A673 (cell line): ENCODE measurements around the gene SBF2. TPM values are rescaled to one million over a fixed set of nuclear protein-coding genes. Genes with fewer than 3 reads are reported as not detected.

Source experiments
- BruUV-seq: library from RNA; stranded (reverse); fragments of 400-500 nt; replicated peaks from 2 replicates; lab custom pipeline; 2021; lab: Mats Ljungman, UMichigan
- CTCF ChIA-PET: fragments of 300-600 bp; sonication (Branson Sonifier 250); formaldehyde crosslinking; loops from one replicate; lab custom pipeline; 2022; ENCODE audit warnings: antibody characterized with exemption; lab: Charles Lee
- POLR2A ChIA-PET: fragments of 300-600 bp; sonication (Branson Sonifier 250); formaldehyde crosslinking; loops from one replicate; lab custom pipeline; 2022; ENCODE audit warnings: antibody characterized with exemption; ENCODE audit not compliant: low non-redundant PET; lab: Charles Lee
- DNase-seq: peaks from one replicate; pipeline ENCODE4 v3.0.0-alpha.2; 2015; ENCODE audit warnings: low spot score
- H3K27ac ChIP-seq: fragments of 200-600 bp; sonication (generic); 2 replicates; pipeline ENCODE4 v1.5.1; 2016; ENCODE audit warnings: mixed run types, low read depth, mild to moderate bottlenecking, mixed read lengths, antibody characterized with exemption, low read length; ENCODE audit not compliant: poor library complexity, severe bottlenecking
- H3K27me3 ChIP-seq: fragments of 200-600 bp; sonication (generic); replicated peaks from 2 replicates; pipeline ENCODE4 v1.6.1; 2017; ENCODE audit warnings: mixed run types, low read depth, mild to moderate bottlenecking, mixed read lengths, antibody characterized with exemption, low read length; ENCODE audit not compliant: insufficient read depth, poor library complexity
- H3K36me3 ChIP-seq: fragments of 200-600 bp; sonication (generic); 2 replicates; pipeline ENCODE4 v1.6.1; 2016; ENCODE audit warnings: mixed run types, mild to moderate bottlenecking, mixed read lengths, antibody characterized with exemption, low read length; ENCODE audit not compliant: insufficient read depth, poor library complexity, severe bottlenecking
- H3K4me1 ChIP-seq: fragments of 200-600 bp; sonication (generic); 2 replicates; pipeline ENCODE4 v1.6.1; 2017; ENCODE audit warnings: mixed run types, mild to moderate bottlenecking, mixed read lengths, antibody characterized with exemption, low read length; ENCODE audit not compliant: insufficient read depth, poor library complexity, severe bottlenecking
- H3K4me3 ChIP-seq: fragments of 200-600 bp; sonication (generic); 2 replicates; pipeline ENCODE4 v1.5.1; 2016; ENCODE audit warnings: low read depth, mixed run types, mild to moderate bottlenecking, mixed read lengths, low read length; ENCODE audit not compliant: poor library complexity, severe bottlenecking
- H3K9me3 ChIP-seq: fragments of 200-600 bp; sonication (generic); 2 replicates; pipeline ENCODE4 v1.6.1; 2016; ENCODE audit warnings: mixed run types, low read depth, mild to moderate bottlenecking, mixed read lengths, antibody characterized with exemption, low read length; ENCODE audit not compliant: poor library complexity, severe bottlenecking
- EZH2 ChIP-seq: fragments of 200-600 bp; sonication (generic); IDR thresholded peaks from 2 replicates; pipeline ENCODE4 v1.6.1; 2017; ENCODE audit warnings: borderline replicate concordance, low read depth, mild to moderate bottlenecking, mixed read lengths, antibody characterized with exemption, low read length; ENCODE audit not compliant: poor library complexity, severe bottlenecking
- intact Hi-C: fragments of 100-400 bp; cut with micrococcal nuclease; formaldehyde crosslinking; loops from one replicate; pipeline ENCODE4 v1.10.0; 2022; ENCODE audit not compliant: unreplicated experiment
- total RNA-seq: library from RNA; stranded (reverse); gene quantifications from 2 replicates; pipeline ENCODE4 v1.2.3, GENCODE V29; 2021
- TF ChIP-seq, protein P1 (sequence below): fragments of 300-800, 200-600 bp; sonication (generic); conservative IDR thresholded peaks from 2 replicates; pipeline ENCODE4 v1.5.1; 2017; ENCODE audit warnings: low read depth, mild to moderate bottlenecking, antibody characterized with exemption, low read length, moderate library complexity, mixed read lengths

Gene SBF2
- total RNA-seq, 1 experiment from 2014 or later: 31.8 TPM

DNA sequence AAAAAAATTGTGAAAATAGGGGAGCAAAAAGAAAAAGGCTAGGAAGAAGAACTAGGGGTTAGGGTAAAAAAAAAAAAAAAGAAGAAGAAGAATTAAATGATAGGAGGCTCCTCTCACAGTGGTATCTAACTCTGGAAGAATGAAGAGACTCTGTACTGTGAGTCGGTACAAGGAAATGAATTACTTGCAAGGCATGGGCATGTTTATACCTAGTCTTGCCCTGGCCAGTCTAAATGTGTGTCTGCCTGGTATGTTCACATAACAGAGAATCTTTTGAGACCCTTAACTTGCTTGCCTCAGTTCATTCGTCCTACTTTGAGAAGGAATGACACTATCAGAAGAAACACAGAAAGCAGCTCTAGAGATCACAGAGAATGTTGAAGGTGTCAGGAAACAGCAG is 470.6 kb downstream of the SBF2 start:
- no peaks in the 10 kb centered on the region for H3K36me3 ChIP-seq
- BruUV-seq: no TSS peak
- no peaks in the 10 kb centered on the region for H3K9me3 ChIP-seq
- DNase-seq: no peak
- ChIA-PET CTCF (no interaction called here), POLR2A (interaction anchor here (0.6 kb wide), 1 partner anchor 159 kb away, joined by 4 read pairs; no protein-coding TSS in a partner anchor)
- TF ChIP-seq, protein P1, sequence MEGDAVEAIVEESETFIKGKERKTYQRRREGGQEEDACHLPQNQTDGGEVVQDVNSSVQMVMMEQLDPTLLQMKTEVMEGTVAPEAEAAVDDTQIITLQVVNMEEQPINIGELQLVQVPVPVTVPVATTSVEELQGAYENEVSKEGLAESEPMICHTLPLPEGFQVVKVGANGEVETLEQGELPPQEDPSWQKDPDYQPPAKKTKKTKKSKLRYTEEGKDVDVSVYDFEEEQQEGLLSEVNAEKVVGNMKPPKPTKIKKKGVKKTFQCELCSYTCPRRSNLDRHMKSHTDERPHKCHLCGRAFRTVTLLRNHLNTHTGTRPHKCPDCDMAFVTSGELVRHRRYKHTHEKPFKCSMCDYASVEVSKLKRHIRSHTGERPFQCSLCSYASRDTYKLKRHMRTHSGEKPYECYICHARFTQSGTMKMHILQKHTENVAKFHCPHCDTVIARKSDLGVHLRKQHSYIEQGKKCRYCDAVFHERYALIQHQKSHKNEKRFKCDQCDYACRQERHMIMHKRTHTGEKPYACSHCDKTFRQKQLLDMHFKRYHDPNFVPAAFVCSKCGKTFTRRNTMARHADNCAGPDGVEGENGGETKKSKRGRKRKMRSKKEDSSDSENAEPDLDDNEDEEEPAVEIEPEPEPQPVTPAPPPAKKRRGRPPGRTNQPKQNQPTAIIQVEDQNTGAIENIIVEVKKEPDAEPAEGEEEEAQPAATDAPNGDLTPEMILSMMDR: no peak
- no peak for TF ChIP-seq EZH2
- intact Hi-C loops: no loop called here
- H3K27me3 ChIP-seq: no peaks in the 10 kb centered on the region
- no peak overlapping the region for H3K27ac ChIP-seq
- no peak overlapping the region for H3K4me3 ChIP-seq
- peaks cover 3% of the 10 kb centered on the region for H3K4me1 ChIP-seq

DNA sequence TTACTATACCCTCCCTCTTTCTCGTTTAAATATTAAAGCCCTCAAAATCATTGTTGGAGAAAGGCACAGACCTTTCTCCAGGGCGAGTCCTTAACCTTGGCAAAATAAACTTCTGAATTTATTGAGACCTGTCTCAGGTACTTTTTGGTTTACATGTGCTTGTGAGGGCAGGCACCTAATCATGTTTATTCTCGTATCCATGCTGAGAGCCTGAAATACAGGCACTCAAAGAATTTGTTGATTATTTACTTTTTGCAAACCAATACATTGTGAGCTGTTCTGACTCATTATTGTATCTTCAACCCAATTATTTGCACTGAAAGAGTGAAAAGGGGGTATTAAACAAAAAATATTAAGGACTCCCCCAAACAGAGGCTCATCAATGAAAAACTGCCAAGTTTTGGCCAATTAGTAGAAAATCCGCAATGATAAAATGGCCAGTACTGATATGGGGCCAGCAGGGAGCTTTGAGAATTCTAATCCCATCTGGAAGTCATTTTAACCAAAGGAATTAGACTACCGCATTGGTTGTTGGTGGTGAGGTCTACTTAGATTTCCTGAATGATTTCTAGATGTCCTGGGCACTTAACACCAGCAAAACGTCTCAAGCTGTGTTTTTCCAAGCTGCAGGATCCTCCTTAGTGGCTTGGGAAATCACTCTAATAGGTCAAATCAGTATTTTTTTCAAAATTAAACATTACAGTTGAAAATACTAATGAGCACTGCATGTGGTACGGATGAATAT is 472.8 kb downstream of the SBF2 start:
- BruUV-seq: no TSS peak
- TF ChIP-seq EZH2: no peak
- TF ChIP-seq, protein P1: no peak
- POLR2A ChIA-PET: interaction anchor here (0.6 kb wide), 1 partner anchor 334 kb away, joined by 10 read pairs; no protein-coding TSS in a partner anchor
- intact Hi-C loops: no loop called here
- H3K9me3 ChIP-seq: no peaks in the 10 kb centered on the region
- peak; percentile 37 for DNase-seq
- CTCF ChIA-PET: no interaction called here
- H3K27ac ChIP-seq: no peak overlapping the region
- no peaks in the 10 kb centered on the region for H3K36me3 ChIP-seq
- no peaks in the 10 kb centered on the region for H3K27me3 ChIP-seq
- H3K4me3 ChIP-seq: no peak overlapping the region
- H3K4me1 ChIP-seq: peaks cover 3% of the 10 kb centered on the region

DNA sequence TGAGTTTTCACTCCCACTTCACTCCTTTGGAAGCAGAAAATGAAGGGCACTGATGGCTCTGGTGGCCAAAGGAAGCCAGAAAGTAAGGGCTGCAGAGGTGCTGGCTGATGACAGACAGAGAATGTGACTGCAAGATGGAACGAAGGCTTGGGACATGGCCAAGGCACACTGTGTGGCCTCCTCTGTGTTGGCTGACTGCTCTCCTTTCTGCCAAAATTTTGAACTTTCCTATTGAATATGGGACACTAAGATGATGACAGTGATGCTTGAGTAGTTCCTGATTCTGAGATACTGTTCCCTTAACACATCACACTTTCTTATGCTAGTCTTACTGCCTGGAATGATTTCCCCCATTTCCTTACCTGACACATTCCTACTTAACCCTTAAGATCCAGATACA is 473.8 kb downstream of the SBF2 start:
- H3K4me1 ChIP-seq: peaks cover 3% of the 10 kb centered on the region
- intact Hi-C loops: no loop called here
- no TSS peak for BruUV-seq
- no peaks in the 10 kb centered on the region for H3K9me3 ChIP-seq
- no peak overlapping the region for H3K4me3 ChIP-seq
- DNase-seq: no peak
- TF ChIP-seq EZH2: no peak
- TF ChIP-seq, protein P1: no peak
- H3K27me3 ChIP-seq: no peaks in the 10 kb centered on the region
- ChIA-PET POLR2A (interaction anchor here (0.5 to 0.6 kb wide), 2 partner anchors 360 to 485 kb away, joined by 3 to 11 read pairs; partner anchors contain the start of genes ADM and ZNF143), CTCF (no interaction called here)
- no peaks in the 10 kb centered on the region for H3K36me3 ChIP-seq
- no peak overlapping the region for H3K27ac ChIP-seq
